ENCODE results near the gene SMURF2.

DNA sequence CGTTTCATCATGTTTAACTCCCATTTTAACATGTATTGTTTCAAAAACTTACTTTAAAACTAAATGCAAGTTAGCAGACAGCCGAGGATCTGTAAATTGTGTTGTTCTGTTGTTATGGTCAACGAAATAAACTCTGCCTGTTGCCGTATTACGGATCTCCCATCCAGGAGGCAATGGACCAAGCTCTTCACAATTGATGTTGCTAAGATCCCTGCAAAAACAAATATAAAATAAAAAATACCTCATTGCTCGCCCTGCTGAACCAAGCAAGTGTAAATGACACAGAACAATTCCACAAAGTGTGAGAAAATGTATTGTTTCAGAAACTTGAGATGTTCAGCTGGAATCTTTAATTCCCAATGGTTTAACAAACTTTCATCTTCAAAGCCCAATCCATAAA is 90.4 kb downstream of the SMURF2 start:
- TF ChIP-seq, protein P1, sequence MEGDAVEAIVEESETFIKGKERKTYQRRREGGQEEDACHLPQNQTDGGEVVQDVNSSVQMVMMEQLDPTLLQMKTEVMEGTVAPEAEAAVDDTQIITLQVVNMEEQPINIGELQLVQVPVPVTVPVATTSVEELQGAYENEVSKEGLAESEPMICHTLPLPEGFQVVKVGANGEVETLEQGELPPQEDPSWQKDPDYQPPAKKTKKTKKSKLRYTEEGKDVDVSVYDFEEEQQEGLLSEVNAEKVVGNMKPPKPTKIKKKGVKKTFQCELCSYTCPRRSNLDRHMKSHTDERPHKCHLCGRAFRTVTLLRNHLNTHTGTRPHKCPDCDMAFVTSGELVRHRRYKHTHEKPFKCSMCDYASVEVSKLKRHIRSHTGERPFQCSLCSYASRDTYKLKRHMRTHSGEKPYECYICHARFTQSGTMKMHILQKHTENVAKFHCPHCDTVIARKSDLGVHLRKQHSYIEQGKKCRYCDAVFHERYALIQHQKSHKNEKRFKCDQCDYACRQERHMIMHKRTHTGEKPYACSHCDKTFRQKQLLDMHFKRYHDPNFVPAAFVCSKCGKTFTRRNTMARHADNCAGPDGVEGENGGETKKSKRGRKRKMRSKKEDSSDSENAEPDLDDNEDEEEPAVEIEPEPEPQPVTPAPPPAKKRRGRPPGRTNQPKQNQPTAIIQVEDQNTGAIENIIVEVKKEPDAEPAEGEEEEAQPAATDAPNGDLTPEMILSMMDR (IDR thresholded peaks at IDR 0.05) = no peak
- TF ChIP-seq POLR2A (IDR thresholded peaks at IDR 0.05) = no peak
